Stimulated activated CD8-positive, alpha-beta memory T cell treated with anti-CD3 and anti-CD28 coated beads, Interleukin-15, amount 100 ng/mL, for 24 hours (primary cell): Measurements from ENCODE around the gene SETMAR.

ENCODE experiments used
- DNase-seq: peaks from one replicate; pipeline ENCODE4 v3.0.0-alpha.2; 2020; ENCODE audit warnings: low read depth

SETMAR gene

GRCh38 chr3:4351164-4351855 lies 48.1 kb downstream of the SETMAR start:
- no peak for DNase-seq

- no peak for DNase-seq
Measured at GRCh38 chr3:4351872-4352271, 48.7 kb downstream of the SETMAR start.

GRCh38 chr3:4355401-4356219 lies 52.4 kb downstream of the SETMAR start:
- no peak for DNase-seq

GRCh38 chr3:4356220-4356540 lies 53.0 kb downstream of the SETMAR start:
- DNase-seq, result no peak

GRCh38 chr3:4356546-4357410 lies 53.6 kb downstream of the SETMAR start:
- DNase-seq, result no peak

GRCh38 chr3:4358273-4358672 lies 55.1 kb downstream of the SETMAR start:
- DNase-seq, result no peak

- DNase-seq, result no peak
Measured at GRCh38 chr3:4359805-4360502, 56.8 kb downstream of the SETMAR start.

- DNase-seq, result no peak
Measured at GRCh38 chr3:4360817-4361216, 57.6 kb downstream of the SETMAR start.

- no peak for DNase-seq
Measured at GRCh38 chr3:4362523-4362922, 59.4 kb downstream of the SETMAR start.
